GM23338 (cell line): ENCODE results near the gene ADGRG1. TPM values are rescaled to one million over a fixed set of nuclear protein-coding genes. Genes with fewer than 3 reads are reported as not detected.

Experiments used
- ATAC-seq: fragments of 200-7000 bp; cut with Tn5 transposase; 3 replicates; pipeline ENCODE4 v1.9.1; 2020
- DNase-seq: peaks from one replicate; pipeline ENCODE4 v3.0.0-alpha.2; 2015; ENCODE audit warnings: low spot score
- H2AFZ ChIP-seq: fragments of 200-600 bp; sonication (generic); 2 replicates; pipeline ENCODE4 v1.8.0; 2016; ENCODE audit warnings: antibody characterized with exemption, mild to moderate bottlenecking, moderate library complexity
- H3F3A ChIP-seq: fragments of 200-600 bp; sonication (generic); replicated peaks from 2 replicates; pipeline ENCODE4 v1.8.0; 2017; ENCODE audit warnings: antibody characterized with exemption, mixed run types, low read depth
- H3K27ac ChIP-seq: fragments of 200-600 bp; sonication (generic); 2 replicates; pipeline ENCODE4 v1.6.1; 2016; ENCODE audit warnings: low read depth
- H3K27me3 ChIP-seq: fragments of 200-600 bp; sonication (generic); 2 replicates; pipeline ENCODE4 v1.8.0; 2016; ENCODE audit warnings: mild to moderate bottlenecking, mixed run types, moderate library complexity; ENCODE audit not compliant: insufficient read depth
- H3K36me3 ChIP-seq: fragments of 200-600 bp; sonication (generic); 2 replicates; pipeline ENCODE4 v1.8.0; 2016; ENCODE audit warnings: mild to moderate bottlenecking; ENCODE audit not compliant: insufficient read depth
- H3K4me1 ChIP-seq: fragments of 200-600 bp; sonication (generic); 2 replicates; pipeline ENCODE4 v1.8.0; 2016; ENCODE audit warnings: mild to moderate bottlenecking, moderate library complexity; ENCODE audit not compliant: insufficient read depth
- H3K4me2 ChIP-seq: fragments of 200-600 bp; sonication (generic); 2 replicates; pipeline ENCODE4 v1.7.1; 2017; ENCODE audit warnings: mixed run types
- H3K4me3 ChIP-seq: fragments of 200-600 bp; sonication (generic); 2 replicates; pipeline ENCODE4 v1.6.1; 2016; ENCODE audit warnings: mixed run types
- H3K79me2 ChIP-seq: fragments of 200-600 bp; sonication (generic); replicated peaks from 2 replicates; pipeline ENCODE4 v1.8.0; 2017; ENCODE audit warnings: mild to moderate bottlenecking; ENCODE audit not compliant: insufficient read depth
- H3K9me2 ChIP-seq: fragments of 200-600 bp; sonication (generic); 2 replicates; pipeline ENCODE4 v1.8.0; 2017; ENCODE audit not compliant: insufficient read depth
- H4K20me1 ChIP-seq: fragments of 200-600 bp; sonication (generic); replicated peaks from 2 replicates; pipeline ENCODE4 v1.8.0; 2017; ENCODE audit warnings: mild to moderate bottlenecking; ENCODE audit not compliant: insufficient read depth
- H3K27ac Mint-ChIP-seq: 2 replicates; pipeline ENCODE4 v1.8.0; 2020; ENCODE audit warnings: inconsistent platforms, mild to moderate bottlenecking, moderate library complexity, mixed read lengths
- H3K27me3 Mint-ChIP-seq: 3 replicates; pipeline ENCODE4 v1.8.0; 2022; ENCODE audit warnings: low read depth, mild to moderate bottlenecking, moderate library complexity, mixed read lengths, inconsistent platforms; ENCODE audit not compliant: insufficient read depth, poor library complexity
- H3K36me3 Mint-ChIP-seq: 3 replicates; pipeline ENCODE4 v1.8.0; 2021; ENCODE audit warnings: low read depth, mild to moderate bottlenecking, inconsistent platforms, moderate library complexity, mixed read lengths
- H3K4me1 Mint-ChIP-seq: 3 replicates; pipeline ENCODE4 v1.8.0; 2020; ENCODE audit warnings: mild to moderate bottlenecking, inconsistent platforms, mixed read lengths
- H3K4me3 Mint-ChIP-seq: 3 replicates; pipeline ENCODE4 v1.8.0; 2021; ENCODE audit warnings: moderate library complexity, mild to moderate bottlenecking, inconsistent platforms, mixed read lengths
- H3K9me3 Mint-ChIP-seq: 3 replicates; pipeline ENCODE4 v1.8.0; 2020; ENCODE audit warnings: moderate library complexity, mild to moderate bottlenecking, inconsistent platforms, mixed read lengths
- EZH2phosphoT487 ChIP-seq: fragments of 200-600 bp; sonication (generic); IDR thresholded peaks from one replicate; pipeline ENCODE4 v1.8.1; 2018; ENCODE audit warnings: antibody characterized with exemption; ENCODE audit not compliant: unreplicated experiment
- JUNB ChIP-seq: IDR thresholded peaks from one replicate; pipeline ENCODE4 v1.6.1; 2016; ENCODE audit warnings: antibody characterized with exemption; ENCODE audit not compliant: unreplicated experiment
- NANOG ChIP-seq: IDR thresholded peaks from 2 replicates; pipeline ENCODE4 v1.6.1; 2016; ENCODE audit warnings: antibody characterized with exemption, borderline replicate concordance
- polyA plus RNA-seq: library from polyadenylated mRNA; unstranded; fragments of >200 nt; fragmentation: Nextera tagmentation; extraction: Ambion mirVana; gene quantifications from 2 replicates; pipeline ENCODE4 v1.2.1, GENCODE V29; 2016
- total RNA-seq: library from RNA; depleted of rRNA; stranded (reverse); fragments of >200 nt; shearing (Covaris generic); gene quantifications from 2 replicates; pipeline ENCODE4 v1.2.3, GENCODE V29; 2014
- TF ChIP-seq, protein P1 (sequence below): fragments of 250-450 bp; sonication (Bioruptor Pico); IDR thresholded peaks from 2 replicates; pipeline ENCODE4 v1.5.0; 2020; ENCODE audit warnings: mild to moderate bottlenecking, moderate library complexity

Gene ADGRG1
- total and polyA plus RNA-seq, 2 experiments from 2014 or later = 0.14 to 0.47 TPM

DNA sequence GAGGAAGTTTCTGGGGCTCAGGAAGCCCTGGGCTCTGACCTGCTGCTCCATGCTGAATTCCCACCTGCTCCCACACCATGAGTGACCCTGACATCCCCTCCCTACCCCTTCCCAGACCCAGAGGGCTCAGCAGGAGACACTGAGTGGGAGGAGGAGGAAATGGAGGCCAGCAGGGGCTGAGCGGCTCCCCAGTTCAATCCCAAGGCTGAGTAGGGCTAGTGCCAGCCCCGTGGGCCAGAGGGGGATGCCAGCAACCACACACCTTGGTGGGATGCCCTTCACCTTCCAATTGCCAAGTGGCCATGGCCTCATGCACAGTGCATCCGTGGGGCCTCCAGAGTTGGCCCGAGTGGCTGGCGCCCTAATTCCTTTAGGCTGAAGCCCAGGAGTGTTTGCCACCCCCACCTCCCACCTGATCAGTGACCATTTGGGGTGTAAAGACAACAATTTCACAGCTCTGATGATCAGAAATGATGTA, 38.7 kb downstream of the ADGRG1 start:
- peaks cover 5% of the 10 kb centered on the region for H3K27me3 Mint-ChIP-seq

More for the DNA sequence above, 38.7 kb downstream of the ADGRG1 start:
- no peak overlapping the region for H3K4me3 Mint-ChIP-seq
- DNase-seq = no peak
- ATAC-seq = no peak
- Histone ChIP-seq H2AFZ (no peak overlapping the region), H3K27ac (no peak overlapping the region), H3K4me3 (no peak overlapping the region), H3K9me2 (no peaks in the 10 kb centered on the region), H3K27me3 (no peaks in the 10 kb centered on the region), H3K36me3 (no peaks in the 10 kb centered on the region), H3K4me1 (no peaks in the 10 kb centered on the region), H3K79me2 (no peaks in the 10 kb centered on the region), H3F3A (no peaks in the 10 kb centered on the region), H3K4me2 (no peak overlapping the region), H4K20me1 (no peaks in the 10 kb centered on the region)
- no peaks in the 10 kb centered on the region for H3K36me3 Mint-ChIP-seq
- H3K27ac Mint-ChIP-seq = no peak overlapping the region
- TF ChIP-seq EZH2phosphoT487 (no peak), JUNB (no peak), NANOG (no peak)
- TF ChIP-seq, protein P1, sequence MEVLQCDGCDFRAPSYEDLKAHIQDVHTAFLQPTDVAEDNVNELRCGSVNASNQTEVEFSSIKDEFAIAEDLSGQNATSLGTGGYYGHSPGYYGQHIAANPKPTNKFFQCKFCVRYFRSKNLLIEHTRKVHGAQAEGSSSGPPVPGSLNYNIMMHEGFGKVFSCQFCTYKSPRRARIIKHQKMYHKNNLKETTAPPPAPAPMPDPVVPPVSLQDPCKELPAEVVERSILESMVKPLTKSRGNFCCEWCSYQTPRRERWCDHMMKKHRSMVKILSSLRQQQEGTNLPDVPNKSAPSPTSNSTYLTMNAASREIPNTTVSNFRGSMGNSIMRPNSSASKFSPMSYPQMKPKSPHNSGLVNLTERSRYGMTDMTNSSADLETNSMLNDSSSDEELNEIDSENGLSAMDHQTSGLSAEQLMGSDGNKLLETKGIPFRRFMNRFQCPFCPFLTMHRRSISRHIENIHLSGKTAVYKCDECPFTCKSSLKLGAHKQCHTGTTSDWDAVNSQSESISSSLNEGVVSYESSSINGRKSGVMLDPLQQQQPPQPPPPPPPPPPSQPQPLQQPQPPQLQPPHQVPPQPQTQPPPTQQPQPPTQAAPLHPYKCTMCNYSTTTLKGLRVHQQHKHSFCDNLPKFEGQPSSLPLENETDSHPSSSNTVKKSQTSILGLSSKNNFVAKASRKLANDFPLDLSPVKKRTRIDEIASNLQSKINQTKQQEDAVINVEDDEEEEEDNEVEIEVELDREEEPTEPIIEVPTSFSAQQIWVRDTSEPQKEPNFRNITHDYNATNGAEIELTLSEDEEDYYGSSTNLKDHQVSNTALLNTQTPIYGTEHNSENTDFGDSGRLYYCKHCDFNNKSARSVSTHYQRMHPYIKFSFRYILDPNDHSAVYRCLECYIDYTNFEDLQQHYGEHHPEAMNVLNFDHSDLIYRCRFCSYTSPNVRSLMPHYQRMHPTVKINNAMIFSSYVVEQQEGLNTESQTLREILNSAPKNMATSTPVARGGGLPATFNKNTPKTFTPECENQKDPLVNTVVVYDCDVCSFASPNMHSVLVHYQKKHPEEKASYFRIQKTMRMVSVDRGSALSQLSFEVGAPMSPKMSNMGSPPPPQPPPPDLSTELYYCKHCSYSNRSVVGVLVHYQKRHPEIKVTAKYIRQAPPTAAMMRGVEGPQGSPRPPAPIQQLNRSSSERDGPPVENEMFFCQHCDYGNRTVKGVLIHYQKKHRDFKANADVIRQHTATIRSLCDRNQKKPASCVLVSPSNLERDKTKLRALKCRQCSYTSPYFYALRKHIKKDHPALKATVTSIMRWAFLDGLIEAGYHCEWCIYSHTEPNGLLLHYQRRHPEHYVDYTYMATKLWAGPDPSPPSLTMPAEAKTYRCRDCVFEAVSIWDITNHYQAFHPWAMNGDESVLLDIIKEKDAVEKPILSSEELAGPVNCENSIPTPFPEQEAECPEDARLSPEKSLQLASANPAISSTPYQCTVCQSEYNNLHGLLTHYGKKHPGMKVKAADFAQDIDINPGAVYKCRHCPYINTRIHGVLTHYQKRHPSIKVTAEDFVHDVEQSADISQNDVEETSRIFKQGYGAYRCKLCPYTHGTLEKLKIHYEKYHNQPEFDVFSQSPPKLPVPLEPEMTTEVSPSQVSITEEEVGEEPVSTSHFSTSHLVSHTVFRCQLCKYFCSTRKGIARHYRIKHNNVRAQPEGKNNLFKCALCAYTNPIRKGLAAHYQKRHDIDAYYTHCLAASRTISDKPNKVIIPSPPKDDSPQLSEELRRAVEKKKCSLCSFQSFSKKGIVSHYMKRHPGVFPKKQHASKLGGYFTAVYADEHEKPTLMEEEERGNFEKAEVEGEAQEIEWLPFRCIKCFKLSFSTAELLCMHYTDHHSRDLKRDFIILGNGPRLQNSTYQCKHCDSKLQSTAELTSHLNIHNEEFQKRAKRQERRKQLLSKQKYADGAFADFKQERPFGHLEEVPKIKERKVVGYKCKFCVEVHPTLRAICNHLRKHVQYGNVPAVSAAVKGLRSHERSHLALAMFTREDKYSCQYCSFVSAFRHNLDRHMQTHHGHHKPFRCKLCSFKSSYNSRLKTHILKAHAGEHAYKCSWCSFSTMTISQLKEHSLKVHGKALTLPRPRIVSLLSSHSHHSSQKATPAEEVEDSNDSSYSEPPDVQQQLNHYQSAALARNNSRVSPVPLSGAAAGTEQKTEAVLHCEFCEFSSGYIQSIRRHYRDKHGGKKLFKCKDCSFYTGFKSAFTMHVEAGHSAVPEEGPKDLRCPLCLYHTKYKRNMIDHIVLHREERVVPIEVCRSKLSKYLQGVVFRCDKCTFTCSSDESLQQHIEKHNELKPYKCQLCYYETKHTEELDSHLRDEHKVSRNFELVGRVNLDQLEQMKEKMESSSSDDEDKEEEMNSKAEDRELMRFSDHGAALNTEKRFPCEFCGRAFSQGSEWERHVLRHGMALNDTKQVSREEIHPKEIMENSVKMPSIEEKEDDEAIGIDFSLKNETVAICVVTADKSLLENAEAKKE (CRISPR knock-in tag) = no peak
- H3K9me3 Mint-ChIP-seq = no peaks in the 10 kb centered on the region; the same call in 1 of the 3 replicates
- peaks cover 4% of the 10 kb centered on the region; the same call in 2 of the 3 replicates for H3K4me1 Mint-ChIP-seq
